NT2/D1 (cell line): ENCODE data around the gene NXPE2.

Experiments
- SUZ12 ChIP-seq: IDR thresholded peaks from 2 replicates; pipeline ENCODE4 v1.6.1; 2011; ENCODE audit not compliant: insufficient read length, insufficient read depth; ENCODE audit errors: extremely low read depth
- ZNF274 ChIP-seq: IDR thresholded peaks from 2 replicates; pipeline ENCODE4 v1.6.1; 2011; ENCODE audit warnings: mild to moderate bottlenecking, low read depth, low read length

DNA sequence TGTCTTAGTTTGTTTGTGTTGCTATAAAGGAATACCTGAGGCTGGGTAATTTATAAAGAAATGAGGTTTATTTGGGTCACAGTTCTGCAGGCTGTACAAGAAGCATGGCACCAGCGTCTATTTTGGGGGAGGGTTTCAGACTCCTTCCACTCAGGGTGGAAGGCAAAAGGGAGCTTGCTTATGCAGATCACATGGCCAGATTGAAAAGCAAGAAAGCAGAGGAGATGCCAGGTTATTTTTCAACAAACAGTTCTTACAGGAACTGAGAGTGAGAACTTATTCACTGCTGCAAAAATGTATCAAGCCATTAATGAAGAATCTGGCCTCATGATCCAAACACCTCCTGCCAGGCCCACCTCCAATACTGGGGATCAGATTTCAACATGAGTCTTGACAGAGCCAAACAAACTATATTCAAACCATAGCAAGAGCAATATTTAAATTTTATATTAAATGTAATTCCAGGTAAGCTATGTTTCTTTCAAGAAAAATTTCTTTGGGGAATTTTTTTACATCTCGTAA, 66.9 kb downstream of the NXPE2 start:
- TF ChIP-seq ZNF274 (no peak), SUZ12 (no peak)
